OCI-LY1 (cell line): ENCODE measurements around the gene BMPR1A.

Experiments
- H2AFZ ChIP-seq: fragments of 200-600 bp; sonication (generic), shearing (Covaris generic); 2 replicates; pipeline ENCODE4 v1.6.0; 2014; ENCODE audit warnings: antibody characterized with exemption, mild to moderate bottlenecking, low read length
- H3F3A ChIP-seq: fragments of 200-600 bp; sonication (generic), shearing (Covaris generic); 2 replicates; pipeline ENCODE4 v1.6.0; 2014; ENCODE audit warnings: mild to moderate bottlenecking, antibody characterized with exemption, low read length, moderate library complexity; ENCODE audit not compliant: insufficient read depth
- H3K27ac ChIP-seq: fragments of 200-600 bp; sonication (generic); 2 replicates; pipeline ENCODE4 v1.5.1; 2014; ENCODE audit warnings: low read length, mixed run types, mild to moderate bottlenecking, low read depth; ENCODE audit not compliant: poor library complexity, severe bottlenecking
- H3K27me3 ChIP-seq: fragments of 200-600 bp; sonication (generic); 2 replicates; pipeline ENCODE4 v1.6.0; 2014; ENCODE audit warnings: antibody characterized with exemption, mild to moderate bottlenecking, low read length, moderate library complexity; ENCODE audit not compliant: insufficient read depth
- H3K36me3 ChIP-seq: fragments of 200-600 bp; sonication (generic); 2 replicates; pipeline ENCODE4 v1.6.1; 2014; ENCODE audit warnings: mild to moderate bottlenecking, antibody characterized with exemption, low read length, moderate library complexity, mixed read lengths; ENCODE audit not compliant: insufficient read depth
- H3K4me1 ChIP-seq: fragments of 200-600 bp; sonication (generic); 2 replicates; pipeline ENCODE4 v1.5.1; 2014; ENCODE audit warnings: mild to moderate bottlenecking, low read length, moderate library complexity; ENCODE audit not compliant: insufficient read depth, severe bottlenecking
- H3K4me2 ChIP-seq: fragments of 200-600 bp; sonication (generic), shearing (Covaris generic); 2 replicates; pipeline ENCODE4 v1.6.1; 2014; ENCODE audit warnings: low read length
- H3K4me3 ChIP-seq: fragments of 200-600 bp; sonication (generic); 2 replicates; pipeline ENCODE4 v1.5.1; 2014; ENCODE audit warnings: low read length, low read depth, mild to moderate bottlenecking, mixed read lengths; ENCODE audit not compliant: poor library complexity, severe bottlenecking
- H3K79me2 ChIP-seq: fragments of 200-600 bp; shearing (Covaris generic); 2 replicates; pipeline ENCODE4 v1.6.1; 2016; ENCODE audit warnings: mixed run types, low read length, mixed read lengths; ENCODE audit not compliant: insufficient read depth
- H3K9ac ChIP-seq: fragments of 200-600 bp; sonication (generic), shearing (Covaris generic); 2 replicates; pipeline ENCODE4 v1.6.1; 2014; ENCODE audit warnings: mild to moderate bottlenecking, low read length, mixed read lengths
- H3K9me2 ChIP-seq: fragments of 200-600 bp; sonication (generic), shearing (Covaris generic); 2 replicates; pipeline ENCODE4 v1.6.1; 2014; ENCODE audit warnings: low read depth, mild to moderate bottlenecking, low read length, mixed read lengths
- H3K9me3 ChIP-seq: fragments of 200-600 bp; shearing (Covaris generic); 2 replicates; pipeline ENCODE4 v1.6.1; 2014; ENCODE audit warnings: low read length, mixed read lengths
- H4K20me1 ChIP-seq: fragments of 200-600 bp; sonication (generic), shearing (Covaris generic); 2 replicates; pipeline ENCODE4 v1.6.0; 2016; ENCODE audit warnings: mild to moderate bottlenecking, low read length; ENCODE audit not compliant: insufficient read depth
- EZH2 ChIP-seq: fragments of 200-600 bp; sonication (generic), shearing (Covaris generic); IDR thresholded peaks from 2 replicates; pipeline ENCODE4 v1.8.0; 2017; ENCODE audit warnings: borderline replicate concordance, mixed run types, mild to moderate bottlenecking, antibody characterized with exemption, low read length, moderate library complexity, mixed read lengths
- TF ChIP-seq, protein P1 (sequence below): fragments of 200-600 bp; sonication (generic), shearing (Covaris generic); IDR thresholded peaks from 2 replicates; pipeline ENCODE4 v1.5.1; 2017; ENCODE audit warnings: mild to moderate bottlenecking, antibody characterized with exemption, low read length, moderate library complexity, mixed read lengths

The BMPR1A gene

GRCh38 chr10:86727470-86727869, 28.9 kb upstream of the BMPR1A start:
- Histone ChIP-seq H3K27me3 (peaks cover 3% of the 10 kb centered on the region; the same call in 1 of the 2 replicates), H3F3A (no peaks in the 10 kb centered on the region), H3K27ac (no peak overlapping the region), H3K9me2 (no peaks in the 10 kb centered on the region), H2AFZ (no peak overlapping the region), H3K4me1 (no peaks in the 10 kb centered on the region), H4K20me1 (no peaks in the 10 kb centered on the region), H3K4me3 (no peak overlapping the region), H3K4me2 (no peak overlapping the region), H3K9me3 (no peaks in the 10 kb centered on the region), H3K36me3 (no peaks in the 10 kb centered on the region), H3K79me2 (no peaks in the 10 kb centered on the region), H3K9ac (no peak overlapping the region)
- no peak for TF ChIP-seq EZH2
- TF ChIP-seq, protein P1, sequence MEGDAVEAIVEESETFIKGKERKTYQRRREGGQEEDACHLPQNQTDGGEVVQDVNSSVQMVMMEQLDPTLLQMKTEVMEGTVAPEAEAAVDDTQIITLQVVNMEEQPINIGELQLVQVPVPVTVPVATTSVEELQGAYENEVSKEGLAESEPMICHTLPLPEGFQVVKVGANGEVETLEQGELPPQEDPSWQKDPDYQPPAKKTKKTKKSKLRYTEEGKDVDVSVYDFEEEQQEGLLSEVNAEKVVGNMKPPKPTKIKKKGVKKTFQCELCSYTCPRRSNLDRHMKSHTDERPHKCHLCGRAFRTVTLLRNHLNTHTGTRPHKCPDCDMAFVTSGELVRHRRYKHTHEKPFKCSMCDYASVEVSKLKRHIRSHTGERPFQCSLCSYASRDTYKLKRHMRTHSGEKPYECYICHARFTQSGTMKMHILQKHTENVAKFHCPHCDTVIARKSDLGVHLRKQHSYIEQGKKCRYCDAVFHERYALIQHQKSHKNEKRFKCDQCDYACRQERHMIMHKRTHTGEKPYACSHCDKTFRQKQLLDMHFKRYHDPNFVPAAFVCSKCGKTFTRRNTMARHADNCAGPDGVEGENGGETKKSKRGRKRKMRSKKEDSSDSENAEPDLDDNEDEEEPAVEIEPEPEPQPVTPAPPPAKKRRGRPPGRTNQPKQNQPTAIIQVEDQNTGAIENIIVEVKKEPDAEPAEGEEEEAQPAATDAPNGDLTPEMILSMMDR = no peak

- no peaks in the 10 kb centered on the region for H3K9me2 ChIP-seq
- H3K4me1 ChIP-seq = no peaks in the 10 kb centered on the region
- no peak overlapping the region for H3K4me2 ChIP-seq
- H3K9ac ChIP-seq = no peak overlapping the region
- no peaks in the 10 kb centered on the region for H3K79me2 ChIP-seq
- H3K4me3 ChIP-seq = no peak overlapping the region
- H2AFZ ChIP-seq = no peak overlapping the region
- peaks cover 3% of the 10 kb centered on the region; the same call in 1 of the 2 replicates for H3K27me3 ChIP-seq
- H3K9me3 ChIP-seq = no peaks in the 10 kb centered on the region
- TF ChIP-seq EZH2 = no peak
- TF ChIP-seq, protein P1 = no peak
- no peaks in the 10 kb centered on the region for H3K36me3 ChIP-seq
- no peaks in the 10 kb centered on the region for H3F3A ChIP-seq
- H3K27ac ChIP-seq = no peak overlapping the region
- no peaks in the 10 kb centered on the region for H4K20me1 ChIP-seq
Observed at GRCh38 chr10:86728056-86728455, 28.4 kb upstream of the BMPR1A start.

GRCh38 chr10:86729677-86730076, 26.7 kb upstream of the BMPR1A start:
- Histone ChIP-seq H3K4me3 (no peak overlapping the region), H3K27me3 (peaks cover 3% of the 10 kb centered on the region; the same call in 1 of the 2 replicates)

More at GRCh38 chr10:86729677-86730076, 26.7 kb upstream of the BMPR1A start:
- TF ChIP-seq, protein P1 = no peak
- TF ChIP-seq EZH2 = no peak
- H4K20me1 ChIP-seq = no peaks in the 10 kb centered on the region
- no peak overlapping the region for H2AFZ ChIP-seq
- no peaks in the 10 kb centered on the region for H3F3A ChIP-seq
- no peaks in the 10 kb centered on the region for H3K4me1 ChIP-seq
- H3K79me2 ChIP-seq = no peaks in the 10 kb centered on the region
- H3K9ac ChIP-seq = no peak overlapping the region
- no peaks in the 10 kb centered on the region for H3K36me3 ChIP-seq
- no peak overlapping the region for H3K4me2 ChIP-seq
- no peaks in the 10 kb centered on the region for H3K9me3 ChIP-seq
- no peaks in the 10 kb centered on the region for H3K9me2 ChIP-seq
- no peak overlapping the region for H3K27ac ChIP-seq
